OCI-LY3 (cell line): Measurements from ENCODE around the gene CARD8.
A peak's percentile ranks its signal among the peaks of the same experiment; 100 is the strongest.

Source experiments
- H2AFZ ChIP-seq: fragments of 200-600, 300-600 bp; shearing (Covaris generic); 2 replicates; pipeline ENCODE4 v1.6.0; 2014; ENCODE audit warnings: antibody characterized with exemption, low read depth, low read length
- H3K27ac ChIP-seq: fragments of 200-600, 300-600 bp; sonication (generic); 2 replicates; pipeline ENCODE4 v1.5.1; 2014; ENCODE audit warnings: mild to moderate bottlenecking, low read length, moderate library complexity, mixed read lengths
- H3K27me3 ChIP-seq: fragments of 200-600, 300-600 bp; sonication (generic); 2 replicates; pipeline ENCODE4 v1.6.1; 2014; ENCODE audit warnings: low read depth, low read length, mixed read lengths
- H3K36me3 ChIP-seq: fragments of 200-600, 300-600 bp; sonication (generic); replicated peaks from 2 replicates; pipeline ENCODE3; 2014; ENCODE audit warnings: low read depth, low read length, mixed read lengths
- H3K4me1 ChIP-seq: fragments of 300-600, 200-600 bp; sonication (generic); 2 replicates; pipeline ENCODE4 v1.6.1; 2014; ENCODE audit warnings: low read length, mixed read lengths
- H3K4me2 ChIP-seq: fragments of 200-600, 300-600 bp; sonication (generic); 2 replicates; pipeline ENCODE4 v1.6.1; 2014; ENCODE audit warnings: low read length, mixed read lengths
- H3K4me3 ChIP-seq: fragments of 300-600, 200-600 bp; sonication (generic); 2 replicates; pipeline ENCODE4 v1.5.1; 2014; ENCODE audit warnings: antibody characterized with exemption, mild to moderate bottlenecking, low read length, moderate library complexity
- H3K79me2 ChIP-seq: fragments of 300-600, 200-600 bp; shearing (Covaris generic); 2 replicates; pipeline ENCODE4 v1.6.1; 2014; ENCODE audit warnings: mild to moderate bottlenecking, low read length, mixed read lengths
- H3K9ac ChIP-seq: fragments of 300-600, 200-600 bp; shearing (Covaris generic); 2 replicates; pipeline ENCODE4 v1.6.0; 2014; ENCODE audit warnings: mild to moderate bottlenecking, low read length, moderate library complexity
- H3K9me3 ChIP-seq: fragments of 200-600, 300-600 bp; shearing (Covaris generic); 2 replicates; pipeline ENCODE4 v1.6.1; 2014; ENCODE audit warnings: low read length, mixed read lengths; ENCODE audit not compliant: insufficient read depth
- H4K20me1 ChIP-seq: fragments of 200-600, 300-600 bp; sonication (generic); 2 replicates; pipeline ENCODE4 v1.6.1; 2016; ENCODE audit warnings: low read length, mixed read lengths; ENCODE audit not compliant: insufficient read depth
- CTCF ChIP-seq: fragments of 200-600, 300-600 bp; sonication (generic); IDR thresholded peaks from 2 replicates; pipeline ENCODE4 v1.5.1; 2014; ENCODE audit warnings: antibody characterized with exemption, low read length, low read depth
- EZH2phosphoT487 ChIP-seq: fragments of 200-600 bp; shearing (Covaris generic); IDR thresholded peaks from 2 replicates; pipeline ENCODE4 v1.6.1; 2018; ENCODE audit warnings: antibody characterized with exemption, mixed run types, low read depth

CARD8 gene

GRCh38 chr19:48194041-48194843 is 61.5 kb downstream of the CARD8 start:
- Histone ChIP-seq H3K9ac (no peak overlapping the region), H3K36me3 (peaks cover 3% of the 10 kb centered on the region), H3K4me2 (no peak overlapping the region), H3K27ac (no peak overlapping the region), H3K4me1 (peaks cover 13% of the 10 kb centered on the region), H3K4me3 (no peak overlapping the region), H3K27me3 (no peaks in the 10 kb centered on the region), H3K79me2 (no peaks in the 10 kb centered on the region), H4K20me1 (no peaks in the 10 kb centered on the region), H3K9me3 (no peaks in the 10 kb centered on the region), H2AFZ (no peak overlapping the region)
- TF ChIP-seq CTCF (peak; percentile 44), EZH2phosphoT487 (no peak)

- no peak overlapping the region for H3K4me3 ChIP-seq
- peaks cover 9% of the 10 kb centered on the region for H3K36me3 ChIP-seq
- H3K79me2 ChIP-seq = no peaks in the 10 kb centered on the region
- no peaks in the 10 kb centered on the region for H3K27me3 ChIP-seq
- H3K4me1 ChIP-seq = peaks cover 13% of the 10 kb centered on the region
- no peak overlapping the region for H2AFZ ChIP-seq
- H3K9me3 ChIP-seq = peaks cover 2% of the 10 kb centered on the region; the same call in 1 of the 2 replicates
- no peak for TF ChIP-seq EZH2phosphoT487
- no peak for TF ChIP-seq CTCF
- no peaks in the 10 kb centered on the region for H4K20me1 ChIP-seq
- H3K27ac ChIP-seq = no peak overlapping the region
- H3K9ac ChIP-seq = no peak overlapping the region
- H3K4me2 ChIP-seq = no peak overlapping the region
Observed at GRCh38 chr19:48192750-48193149, 63.0 kb downstream of the CARD8 start.

DNA sequence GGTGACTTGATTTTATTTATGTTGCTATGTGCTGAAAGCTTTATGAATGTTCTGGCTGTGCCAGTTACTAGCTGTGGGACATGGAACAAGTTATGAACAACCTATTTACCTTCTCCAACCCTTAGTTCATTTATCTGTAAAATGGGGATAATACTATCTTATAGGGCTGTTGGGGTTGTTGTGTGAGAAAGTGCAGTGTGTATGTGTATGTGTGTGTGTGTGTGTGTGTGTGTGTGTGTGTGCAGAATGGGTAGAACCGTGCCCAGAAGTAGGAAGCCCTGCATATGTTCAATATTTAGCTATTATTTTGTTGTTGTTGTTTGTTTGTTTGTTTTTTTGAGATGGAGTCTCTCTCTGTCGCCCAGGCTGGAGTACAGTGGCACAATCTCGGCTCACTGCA is 64.8 kb downstream of the CARD8 start:
- Histone ChIP-seq H2AFZ (no peak overlapping the region), H3K9ac (no peak overlapping the region), H4K20me1 (no peaks in the 10 kb centered on the region), H3K36me3 (peaks cover 9% of the 10 kb centered on the region), H3K4me1 (peaks cover 25% of the 10 kb centered on the region), H3K4me2 (peak overlapping the region; percentile 50; the same call in 1 of the 2 replicates), H3K27me3 (no peaks in the 10 kb centered on the region), H3K9me3 (peaks cover 2% of the 10 kb centered on the region; the same call in 1 of the 2 replicates), H3K4me3 (peak overlapping the region; percentile 5; the same call in 1 of the 2 replicates), H3K79me2 (no peaks in the 10 kb centered on the region), H3K27ac (0 out of 2 replicates have a peak overlapping the region, but pooled peaks have one; percentile 5)
- TF ChIP-seq EZH2phosphoT487 (no peak), CTCF (no peak)

- peaks cover 9% of the 10 kb centered on the region for H3K36me3 ChIP-seq
- H3K9me3 ChIP-seq = peaks cover 2% of the 10 kb centered on the region; the same call in 1 of the 2 replicates
- H3K4me2 ChIP-seq = peak overlapping the region; percentile 50
- peaks cover 30% of the 10 kb centered on the region for H3K4me1 ChIP-seq
- 0 out of 2 replicates have a peak overlapping the region, but pooled peaks have one; percentile 5 for H3K27ac ChIP-seq
- no peaks in the 10 kb centered on the region for H3K27me3 ChIP-seq
- H3K9ac ChIP-seq = no peak overlapping the region
- no peaks in the 10 kb centered on the region for H3K79me2 ChIP-seq
- no peak overlapping the region for H2AFZ ChIP-seq
- H4K20me1 ChIP-seq = no peaks in the 10 kb centered on the region
- TF ChIP-seq EZH2phosphoT487 = no peak
- TF ChIP-seq CTCF = peak; percentile 27; the same call in 1 of the 2 replicates
- peak overlapping the region; percentile 5; the same call in 1 of the 2 replicates for H3K4me3 ChIP-seq
Observed at GRCh38 chr19:48190288-48190884, 65.3 kb downstream of the CARD8 start.
